ENCODE data around the gene TCEAL9. TPM values are rescaled to one million over a fixed set of nuclear protein-coding genes. Genes with fewer than 3 reads are reported as not detected.

The TCEAL9 gene
- total RNA-seq, 2 experiments from 2014 or later = not detected

DNA sequence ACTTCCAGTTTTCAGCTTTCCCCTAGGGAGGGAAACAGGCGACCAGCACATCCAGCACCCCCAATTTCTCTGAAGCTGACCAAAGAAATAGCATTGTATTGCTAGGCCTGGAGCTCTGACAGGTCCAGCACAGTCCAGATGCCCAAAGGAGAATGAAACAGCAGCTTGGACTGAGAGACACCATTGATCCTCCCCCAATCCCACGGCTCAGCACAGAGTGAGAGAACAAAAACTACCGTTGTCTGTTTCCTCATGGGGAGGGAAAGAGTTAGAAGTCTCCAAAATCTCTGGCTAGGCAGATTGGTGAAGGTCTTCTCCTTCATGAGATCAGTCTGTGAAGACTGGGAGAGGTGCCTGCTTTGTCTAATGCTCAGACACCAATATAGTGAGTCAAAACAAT, 17.6 kb upstream of the TCEAL9 start:
- Histone ChIP-seq H3K36me3 (ENCODE audit: insufficient read depth, low read length) (no peaks in the 10 kb centered on the region), H3K9me3 (ENCODE audit: control insufficient read depth in 1 of 2, insufficient read depth in 1 of 2, low read length in 2 of 2) (no peaks in the 10 kb centered on the region), H3K27ac (ENCODE audit: low read depth in 1 of 2, low read length in 2 of 2) (no peak overlapping the region), H3K4me1 (ENCODE audit: insufficient read depth, low read length) (no peaks in the 10 kb centered on the region), H3K27me3 (ENCODE audit: control insufficient read depth in 1 of 2, insufficient read depth in 2 of 2, low read length in 2 of 2) (no peaks in the 10 kb centered on the region), H3K4me3 (ENCODE audit: low read length) (no peak overlapping the region)
- H3K36me3 Mint-ChIP-seq (ENCODE audit: low read depth) = no peaks in the 10 kb centered on the region
- DNase-seq = no peak
- H3K4me3 Mint-ChIP-seq = no peak overlapping the region
- H3K9me3 Mint-ChIP-seq = no peaks in the 10 kb centered on the region
- ChIA-PET POLR2A (no interaction called here), CTCF (no interaction called here)
- TF ChIP-seq, protein P1, sequence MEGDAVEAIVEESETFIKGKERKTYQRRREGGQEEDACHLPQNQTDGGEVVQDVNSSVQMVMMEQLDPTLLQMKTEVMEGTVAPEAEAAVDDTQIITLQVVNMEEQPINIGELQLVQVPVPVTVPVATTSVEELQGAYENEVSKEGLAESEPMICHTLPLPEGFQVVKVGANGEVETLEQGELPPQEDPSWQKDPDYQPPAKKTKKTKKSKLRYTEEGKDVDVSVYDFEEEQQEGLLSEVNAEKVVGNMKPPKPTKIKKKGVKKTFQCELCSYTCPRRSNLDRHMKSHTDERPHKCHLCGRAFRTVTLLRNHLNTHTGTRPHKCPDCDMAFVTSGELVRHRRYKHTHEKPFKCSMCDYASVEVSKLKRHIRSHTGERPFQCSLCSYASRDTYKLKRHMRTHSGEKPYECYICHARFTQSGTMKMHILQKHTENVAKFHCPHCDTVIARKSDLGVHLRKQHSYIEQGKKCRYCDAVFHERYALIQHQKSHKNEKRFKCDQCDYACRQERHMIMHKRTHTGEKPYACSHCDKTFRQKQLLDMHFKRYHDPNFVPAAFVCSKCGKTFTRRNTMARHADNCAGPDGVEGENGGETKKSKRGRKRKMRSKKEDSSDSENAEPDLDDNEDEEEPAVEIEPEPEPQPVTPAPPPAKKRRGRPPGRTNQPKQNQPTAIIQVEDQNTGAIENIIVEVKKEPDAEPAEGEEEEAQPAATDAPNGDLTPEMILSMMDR (IDR thresholded peaks at IDR 0.05) = no peak
- H3K27ac Mint-ChIP-seq = no peak overlapping the region
- no peaks in the 10 kb centered on the region for H3K4me1 Mint-ChIP-seq (ENCODE audit: low read depth)
- peaks cover 9% of the 10 kb centered on the region for H3K27me3 Mint-ChIP-seq
- no peak for ATAC-seq (ENCODE audit: poor library complexity)
- intact Hi-C loops (cut with DNase I, micrococcal nuclease) = no loop called here

DNA sequence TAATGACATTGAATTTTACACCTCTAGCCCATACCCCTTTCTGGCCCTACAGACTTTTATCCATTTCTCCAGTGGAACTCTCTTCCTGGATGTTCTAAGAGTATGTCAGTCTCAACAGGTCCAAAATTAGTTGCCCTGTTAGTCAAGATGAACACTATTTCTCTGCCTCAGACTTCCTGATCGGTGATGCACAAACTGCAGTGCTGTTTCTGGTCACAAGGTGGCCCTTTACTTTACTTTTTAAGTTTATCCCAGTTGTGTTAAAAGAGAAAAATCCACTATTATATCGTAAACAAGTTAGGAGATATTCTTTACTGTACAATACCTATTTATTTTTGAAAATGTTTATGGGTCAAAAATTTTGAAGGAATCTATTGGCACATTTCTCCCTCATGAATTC, 13.2 kb upstream of the TCEAL9 start:
- Histone ChIP-seq H3K9me3 (ENCODE audit: control insufficient read depth in 1 of 2, insufficient read depth in 1 of 2, low read length in 2 of 2) (no peaks in the 10 kb centered on the region), H3K27me3 (ENCODE audit: control insufficient read depth in 1 of 2, insufficient read depth in 2 of 2, low read length in 2 of 2) (no peaks in the 10 kb centered on the region), H3K27ac (ENCODE audit: low read depth in 1 of 2, low read length in 2 of 2) (no peak overlapping the region), H3K36me3 (ENCODE audit: insufficient read depth, low read length) (no peaks in the 10 kb centered on the region), H3K4me3 (ENCODE audit: low read length) (no peak overlapping the region), H3K4me1 (ENCODE audit: insufficient read depth, low read length) (no peaks in the 10 kb centered on the region)
- POLR2A ChIA-PET = no interaction called here
- peak; percentile 48 for ATAC-seq (ENCODE audit: poor library complexity)
- CTCF ChIA-PET = interaction anchor here (1.0 to 1.2 kb wide), 2 partner anchors 18 to 122 kb away, joined by 3 read pairs; no protein-coding TSS in a partner anchor
- Mint-ChIP-seq H3K36me3 (ENCODE audit: low read depth) (no peaks in the 10 kb centered on the region), H3K9me3 (no peaks in the 10 kb centered on the region), H3K27me3 (peaks cover 4% of the 10 kb centered on the region), H3K27ac (no peak overlapping the region), H3K4me1 (ENCODE audit: low read depth) (no peaks in the 10 kb centered on the region), H3K4me3 (no peak overlapping the region)
- DNase-seq = peak in 13 of 14 experiments; percentile 5 to 68 (median 29)
- intact Hi-C loops (cut with DNase I, micrococcal nuclease) = loop anchor here (1.0 kb wide), 1 partner anchor 121 kb away; no protein-coding TSS in a partner anchor
- TF ChIP-seq, protein P1 (IDR thresholded peaks at IDR 0.05) = peak; percentile 58

DNA sequence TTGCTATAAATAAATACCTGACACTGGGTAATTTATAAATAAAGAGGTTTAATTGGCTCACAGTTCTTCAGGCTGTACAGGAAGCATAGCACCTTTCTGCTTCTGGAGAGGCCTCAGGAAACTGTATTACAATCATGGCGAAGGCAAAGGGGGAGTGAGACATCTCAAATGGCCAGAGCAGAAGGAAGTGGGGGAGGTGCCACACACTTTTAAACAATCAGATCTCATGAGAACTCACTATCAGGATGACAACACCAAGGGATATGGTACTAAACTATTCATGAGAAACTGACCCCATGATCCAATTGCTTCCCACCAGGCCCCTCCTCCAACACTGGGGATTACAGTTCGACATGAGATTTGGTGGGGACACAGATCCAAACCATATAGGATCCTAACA, 11.7 kb upstream of the TCEAL9 start:
- intact Hi-C loops (cut with DNase I, micrococcal nuclease) = no loop called here
- no peaks in the 10 kb centered on the region for H3K9me3 ChIP-seq (ENCODE audit: control insufficient read depth in 1 of 2, insufficient read depth in 1 of 2, low read length in 2 of 2)
- ChIA-PET POLR2A (no interaction called here), CTCF (no interaction called here)
- Mint-ChIP-seq H3K27ac (no peak overlapping the region), H3K36me3 (ENCODE audit: low read depth) (no peaks in the 10 kb centered on the region), H3K4me3 (no peak overlapping the region), H3K4me1 (ENCODE audit: low read depth) (no peaks in the 10 kb centered on the region), H3K9me3 (no peaks in the 10 kb centered on the region), H3K27me3 (peaks cover 8% of the 10 kb centered on the region)
- DNase-seq (no peak), ATAC-seq (ENCODE audit: poor library complexity) (no peak)
- H3K4me3 ChIP-seq (ENCODE audit: low read length) = no peak overlapping the region
- no peak overlapping the region for H3K27ac ChIP-seq (ENCODE audit: low read depth in 1 of 2, low read length in 2 of 2)
- TF ChIP-seq, protein P1 (IDR thresholded peaks at IDR 0.05) = no peak
- no peaks in the 10 kb centered on the region for H3K27me3 ChIP-seq (ENCODE audit: control insufficient read depth in 1 of 2, insufficient read depth in 2 of 2, low read length in 2 of 2)
- no peaks in the 10 kb centered on the region for H3K36me3 ChIP-seq (ENCODE audit: insufficient read depth, low read length)
- no peaks in the 10 kb centered on the region for H3K4me1 ChIP-seq (ENCODE audit: insufficient read depth, low read length)

All from CD4-positive, alpha-beta T cell (primary cell).